ENCODE data around the gene TAS1R1.

DNA sequence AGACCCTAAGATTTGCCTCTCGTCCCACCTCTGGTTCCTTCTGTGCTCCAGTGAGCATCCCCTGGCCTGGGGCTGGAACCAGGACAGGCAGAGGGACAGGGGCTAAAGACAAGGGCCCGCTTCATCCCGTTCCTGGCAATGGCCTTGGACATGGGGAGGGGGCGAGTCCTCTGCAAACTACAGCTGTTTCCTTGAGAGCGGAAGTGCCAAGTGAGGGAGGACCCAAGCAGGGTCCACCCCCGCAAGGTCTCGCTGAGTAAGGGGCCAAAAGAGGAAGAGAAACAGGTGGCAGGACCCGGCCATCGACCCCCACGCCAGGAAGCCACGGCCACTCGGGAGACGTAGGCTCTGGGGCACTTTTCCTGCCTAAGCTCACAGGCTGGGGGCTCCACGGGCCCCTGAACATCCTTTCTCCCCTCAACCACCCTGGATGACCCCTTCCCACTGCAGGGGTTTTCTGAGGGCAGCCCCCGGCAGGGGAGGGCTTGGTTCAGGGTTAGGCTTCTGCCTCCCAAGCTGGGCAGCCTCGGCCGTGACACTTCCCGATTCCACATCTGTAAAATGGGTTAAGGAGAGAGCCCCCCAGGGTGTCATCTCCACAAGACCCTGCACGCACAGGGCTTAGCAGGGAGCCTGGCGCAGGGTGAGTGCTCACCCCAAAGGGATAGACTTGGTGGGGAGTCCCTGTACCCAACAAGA, 45.7 kb upstream of the TAS1R1 start:
- TF ChIP-seq, protein P1, sequence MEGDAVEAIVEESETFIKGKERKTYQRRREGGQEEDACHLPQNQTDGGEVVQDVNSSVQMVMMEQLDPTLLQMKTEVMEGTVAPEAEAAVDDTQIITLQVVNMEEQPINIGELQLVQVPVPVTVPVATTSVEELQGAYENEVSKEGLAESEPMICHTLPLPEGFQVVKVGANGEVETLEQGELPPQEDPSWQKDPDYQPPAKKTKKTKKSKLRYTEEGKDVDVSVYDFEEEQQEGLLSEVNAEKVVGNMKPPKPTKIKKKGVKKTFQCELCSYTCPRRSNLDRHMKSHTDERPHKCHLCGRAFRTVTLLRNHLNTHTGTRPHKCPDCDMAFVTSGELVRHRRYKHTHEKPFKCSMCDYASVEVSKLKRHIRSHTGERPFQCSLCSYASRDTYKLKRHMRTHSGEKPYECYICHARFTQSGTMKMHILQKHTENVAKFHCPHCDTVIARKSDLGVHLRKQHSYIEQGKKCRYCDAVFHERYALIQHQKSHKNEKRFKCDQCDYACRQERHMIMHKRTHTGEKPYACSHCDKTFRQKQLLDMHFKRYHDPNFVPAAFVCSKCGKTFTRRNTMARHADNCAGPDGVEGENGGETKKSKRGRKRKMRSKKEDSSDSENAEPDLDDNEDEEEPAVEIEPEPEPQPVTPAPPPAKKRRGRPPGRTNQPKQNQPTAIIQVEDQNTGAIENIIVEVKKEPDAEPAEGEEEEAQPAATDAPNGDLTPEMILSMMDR (IDR thresholded peaks at IDR 0.05; ENCODE audit: borderline replicate concordance, extremely low read depth, low read length, poor library complexity, severe bottlenecking), result no peak
- TF ChIP-seq EZH2 (IDR thresholded peaks at IDR 0.05; ENCODE audit: borderline replicate concordance, low read depth, low read length, severe bottlenecking), result no peak

Data from DND-41 (cell line).